GM12874 (cell line): ENCODE measurements around the gene ALPL.

Experiments
- TF ChIP-seq, protein P1 (sequence below): IDR thresholded peaks from 2 replicates; pipeline ENCODE4 v1.5.1; 2011; ENCODE audit warnings: low read depth, mild to moderate bottlenecking, control low read depth, low read length, moderate library complexity; ENCODE audit not compliant: insufficient read depth

ALPL gene

DNA sequence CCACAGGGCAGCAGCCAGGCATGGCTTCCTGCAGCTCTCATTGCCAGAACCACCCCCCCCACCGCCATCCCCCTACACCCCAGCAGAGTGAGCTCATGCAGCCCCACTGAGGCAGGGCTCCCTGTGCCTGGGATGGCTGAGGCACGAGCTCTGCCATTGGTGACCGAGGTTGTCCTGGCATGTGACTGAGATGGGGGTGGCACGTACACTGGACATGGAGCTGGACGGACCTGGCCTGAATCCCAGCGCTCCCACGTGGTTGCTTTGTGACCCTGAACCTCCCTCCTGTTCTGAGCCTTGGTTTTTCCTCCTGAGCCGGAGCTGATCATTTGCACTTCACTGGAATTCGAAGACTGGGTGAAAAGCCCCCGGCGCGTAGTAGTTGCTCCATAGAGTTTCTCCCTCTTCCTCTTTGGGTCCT, 28.3 kb downstream of the ALPL start:
- TF ChIP-seq, protein P1, sequence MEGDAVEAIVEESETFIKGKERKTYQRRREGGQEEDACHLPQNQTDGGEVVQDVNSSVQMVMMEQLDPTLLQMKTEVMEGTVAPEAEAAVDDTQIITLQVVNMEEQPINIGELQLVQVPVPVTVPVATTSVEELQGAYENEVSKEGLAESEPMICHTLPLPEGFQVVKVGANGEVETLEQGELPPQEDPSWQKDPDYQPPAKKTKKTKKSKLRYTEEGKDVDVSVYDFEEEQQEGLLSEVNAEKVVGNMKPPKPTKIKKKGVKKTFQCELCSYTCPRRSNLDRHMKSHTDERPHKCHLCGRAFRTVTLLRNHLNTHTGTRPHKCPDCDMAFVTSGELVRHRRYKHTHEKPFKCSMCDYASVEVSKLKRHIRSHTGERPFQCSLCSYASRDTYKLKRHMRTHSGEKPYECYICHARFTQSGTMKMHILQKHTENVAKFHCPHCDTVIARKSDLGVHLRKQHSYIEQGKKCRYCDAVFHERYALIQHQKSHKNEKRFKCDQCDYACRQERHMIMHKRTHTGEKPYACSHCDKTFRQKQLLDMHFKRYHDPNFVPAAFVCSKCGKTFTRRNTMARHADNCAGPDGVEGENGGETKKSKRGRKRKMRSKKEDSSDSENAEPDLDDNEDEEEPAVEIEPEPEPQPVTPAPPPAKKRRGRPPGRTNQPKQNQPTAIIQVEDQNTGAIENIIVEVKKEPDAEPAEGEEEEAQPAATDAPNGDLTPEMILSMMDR: no peak

DNA sequence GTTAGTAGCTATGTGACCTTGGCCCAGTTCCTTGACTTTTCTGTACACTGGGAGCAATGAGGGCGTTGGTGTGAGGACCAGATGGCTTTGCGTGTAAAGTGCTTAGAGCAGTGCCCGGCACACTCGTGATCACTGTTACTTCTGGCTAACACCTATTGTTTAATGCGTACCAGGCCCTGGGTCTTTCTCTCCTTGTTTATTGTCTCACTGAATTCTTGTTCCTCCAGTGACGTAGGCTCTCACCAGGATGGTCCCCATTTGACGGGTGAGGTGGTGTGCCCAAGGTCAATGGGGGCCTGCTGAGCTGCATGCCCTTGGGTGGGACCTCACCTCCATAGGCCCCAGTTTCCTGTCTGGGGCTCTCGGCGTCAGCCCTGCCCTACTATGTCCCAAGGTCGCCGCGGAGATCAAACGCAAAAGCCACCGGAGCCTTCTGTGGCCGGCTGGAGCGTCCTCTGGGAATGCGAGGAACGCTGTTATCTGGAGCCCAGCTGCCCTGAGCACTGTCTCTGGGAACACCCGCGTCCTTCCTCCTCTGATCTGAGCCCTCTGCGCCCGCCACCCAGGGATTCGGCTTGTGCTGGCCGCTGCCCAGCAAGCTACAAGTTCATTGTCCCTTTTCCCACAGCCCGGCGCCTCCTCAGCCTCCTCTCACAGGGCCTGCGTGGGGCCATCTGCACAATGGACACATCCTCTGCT, 28.9 kb downstream of the ALPL start:
- TF ChIP-seq, protein P1: no peak

DNA sequence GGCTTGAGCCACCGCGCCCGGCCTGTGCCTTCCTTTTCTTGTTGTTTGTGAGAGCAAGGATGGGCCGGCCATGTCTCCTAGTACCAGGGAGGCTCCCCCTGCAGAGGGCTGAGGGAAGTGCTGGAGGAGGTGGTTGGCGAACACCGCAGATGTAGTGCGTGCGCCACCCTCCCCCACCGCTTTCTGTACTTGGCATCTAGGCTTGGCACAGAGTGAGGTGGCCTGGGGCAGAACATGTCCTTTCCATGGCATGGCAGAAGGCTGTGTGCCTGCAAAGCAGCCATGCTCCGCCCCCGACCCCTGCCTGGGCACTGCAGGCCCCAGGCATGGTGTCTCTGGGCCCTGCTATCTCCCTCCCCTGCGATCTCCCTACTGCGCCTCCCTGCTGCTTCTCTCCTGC, 30.7 kb downstream of the ALPL start:
- TF ChIP-seq, protein P1: peak; percentile 38

DNA sequence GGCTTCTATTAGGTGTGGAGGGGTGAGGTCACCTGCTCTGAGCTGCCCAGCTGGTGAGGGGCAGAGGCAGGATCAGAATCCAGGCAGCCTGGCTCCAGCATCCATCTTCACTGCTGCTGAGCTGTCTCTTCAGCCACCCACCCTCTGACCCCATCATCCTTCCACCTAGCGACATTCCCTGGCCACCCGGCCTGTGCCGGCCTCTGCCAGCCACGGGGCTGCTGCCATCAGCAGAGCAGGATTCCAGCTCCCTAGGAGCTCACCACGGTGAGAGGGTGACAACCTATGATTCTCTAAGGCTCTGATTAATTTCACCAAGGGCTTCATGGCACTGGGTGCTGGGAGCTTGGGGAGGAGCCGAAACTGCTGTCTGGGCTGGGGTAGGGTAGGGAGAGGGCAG, 32.1 kb downstream of the ALPL start:
- TF ChIP-seq, protein P1: no peak

DNA sequence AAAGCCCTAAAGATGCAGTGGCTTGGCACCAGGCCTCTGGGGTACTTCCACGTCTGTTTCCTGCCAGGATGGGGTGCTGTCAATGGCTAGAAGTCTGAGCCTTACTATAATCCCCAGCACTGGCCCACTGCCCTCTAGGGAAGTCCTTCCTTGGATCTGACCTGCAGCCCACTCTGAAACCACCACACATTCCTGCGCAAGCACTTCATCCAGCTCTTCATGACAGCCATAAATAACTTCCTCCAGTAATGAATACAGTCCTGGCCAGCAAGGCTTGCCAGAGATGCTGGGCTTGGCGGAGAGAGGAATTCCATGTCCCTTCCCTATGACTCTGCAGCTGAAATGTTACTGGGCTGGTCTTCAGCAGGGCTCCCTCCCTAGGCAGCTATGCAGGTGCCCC, 32.6 kb downstream of the ALPL start:
- TF ChIP-seq, protein P1: no peak

DNA sequence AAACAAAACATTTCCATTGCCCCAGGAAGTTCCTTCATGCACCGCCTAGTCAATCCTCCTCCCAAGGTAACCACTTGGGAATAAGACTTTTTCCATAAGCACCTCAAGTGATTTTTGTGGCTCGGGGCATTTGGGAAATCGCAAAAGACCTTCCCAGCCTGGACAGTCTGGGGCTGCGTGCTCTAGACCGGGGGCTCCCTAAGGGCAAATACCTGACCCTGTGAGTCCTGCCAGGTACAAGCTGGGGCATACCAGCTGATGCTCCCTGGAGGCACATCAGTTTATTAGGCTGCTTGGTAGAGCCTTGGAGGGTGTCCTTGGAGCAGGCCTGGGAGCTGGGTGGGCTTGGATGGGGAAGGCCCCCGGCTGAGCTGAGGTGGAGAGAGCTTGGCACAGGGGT, 34.4 kb downstream of the ALPL start:
- TF ChIP-seq, protein P1: no peak

DNA sequence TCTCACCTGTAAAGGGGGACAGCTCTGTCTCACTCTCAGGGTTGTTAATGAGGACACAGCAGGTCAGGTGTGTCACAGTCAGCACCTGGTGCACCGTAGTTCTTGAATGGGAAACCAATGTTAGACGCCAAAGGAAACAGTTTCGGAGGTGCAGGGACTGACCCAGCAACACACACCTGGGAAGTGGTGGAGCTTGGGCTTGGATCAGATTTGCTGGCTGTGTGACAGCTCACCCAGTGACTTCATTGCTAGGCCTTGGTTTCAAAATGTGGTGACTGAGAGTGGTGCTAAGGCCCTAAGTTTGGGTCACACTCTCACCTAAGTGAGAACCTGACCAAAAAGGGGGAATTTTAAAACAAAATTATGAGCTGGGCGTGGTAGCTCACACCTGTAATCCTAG, 34.9 kb downstream of the ALPL start:
- TF ChIP-seq, protein P1: no peak
